GM12801 (cell line): ENCODE results near the gene FGF2.

Experiments used
- TF ChIP-seq, protein P1 (sequence below): IDR thresholded peaks from one replicate; pipeline ENCODE4 v1.5.1; 2011; ENCODE audit warnings: control low read depth; ENCODE audit not compliant: insufficient read length; ENCODE audit errors: extremely low read depth

FGF2 gene

DNA sequence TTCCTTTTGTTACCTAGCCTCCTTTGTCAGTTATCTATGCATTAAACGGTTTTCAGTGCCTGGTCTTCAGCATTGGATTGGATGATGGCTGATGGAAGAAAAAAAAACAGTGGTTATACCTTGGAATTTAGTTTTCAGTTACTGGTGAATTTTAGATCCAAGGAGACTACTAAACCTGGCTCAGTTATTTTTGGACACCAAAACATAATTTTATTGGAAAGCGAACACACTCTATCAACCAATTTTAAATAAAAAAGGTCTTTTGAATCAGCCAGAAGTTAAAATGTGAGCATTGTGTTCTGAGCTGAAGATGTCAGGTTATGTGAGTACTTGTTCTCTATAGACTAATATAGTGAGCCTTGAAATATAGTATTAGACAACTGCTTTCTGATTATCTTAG lies 32.1 kb downstream of the FGF2 start:
- TF ChIP-seq, protein P1, sequence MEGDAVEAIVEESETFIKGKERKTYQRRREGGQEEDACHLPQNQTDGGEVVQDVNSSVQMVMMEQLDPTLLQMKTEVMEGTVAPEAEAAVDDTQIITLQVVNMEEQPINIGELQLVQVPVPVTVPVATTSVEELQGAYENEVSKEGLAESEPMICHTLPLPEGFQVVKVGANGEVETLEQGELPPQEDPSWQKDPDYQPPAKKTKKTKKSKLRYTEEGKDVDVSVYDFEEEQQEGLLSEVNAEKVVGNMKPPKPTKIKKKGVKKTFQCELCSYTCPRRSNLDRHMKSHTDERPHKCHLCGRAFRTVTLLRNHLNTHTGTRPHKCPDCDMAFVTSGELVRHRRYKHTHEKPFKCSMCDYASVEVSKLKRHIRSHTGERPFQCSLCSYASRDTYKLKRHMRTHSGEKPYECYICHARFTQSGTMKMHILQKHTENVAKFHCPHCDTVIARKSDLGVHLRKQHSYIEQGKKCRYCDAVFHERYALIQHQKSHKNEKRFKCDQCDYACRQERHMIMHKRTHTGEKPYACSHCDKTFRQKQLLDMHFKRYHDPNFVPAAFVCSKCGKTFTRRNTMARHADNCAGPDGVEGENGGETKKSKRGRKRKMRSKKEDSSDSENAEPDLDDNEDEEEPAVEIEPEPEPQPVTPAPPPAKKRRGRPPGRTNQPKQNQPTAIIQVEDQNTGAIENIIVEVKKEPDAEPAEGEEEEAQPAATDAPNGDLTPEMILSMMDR: no peak

DNA sequence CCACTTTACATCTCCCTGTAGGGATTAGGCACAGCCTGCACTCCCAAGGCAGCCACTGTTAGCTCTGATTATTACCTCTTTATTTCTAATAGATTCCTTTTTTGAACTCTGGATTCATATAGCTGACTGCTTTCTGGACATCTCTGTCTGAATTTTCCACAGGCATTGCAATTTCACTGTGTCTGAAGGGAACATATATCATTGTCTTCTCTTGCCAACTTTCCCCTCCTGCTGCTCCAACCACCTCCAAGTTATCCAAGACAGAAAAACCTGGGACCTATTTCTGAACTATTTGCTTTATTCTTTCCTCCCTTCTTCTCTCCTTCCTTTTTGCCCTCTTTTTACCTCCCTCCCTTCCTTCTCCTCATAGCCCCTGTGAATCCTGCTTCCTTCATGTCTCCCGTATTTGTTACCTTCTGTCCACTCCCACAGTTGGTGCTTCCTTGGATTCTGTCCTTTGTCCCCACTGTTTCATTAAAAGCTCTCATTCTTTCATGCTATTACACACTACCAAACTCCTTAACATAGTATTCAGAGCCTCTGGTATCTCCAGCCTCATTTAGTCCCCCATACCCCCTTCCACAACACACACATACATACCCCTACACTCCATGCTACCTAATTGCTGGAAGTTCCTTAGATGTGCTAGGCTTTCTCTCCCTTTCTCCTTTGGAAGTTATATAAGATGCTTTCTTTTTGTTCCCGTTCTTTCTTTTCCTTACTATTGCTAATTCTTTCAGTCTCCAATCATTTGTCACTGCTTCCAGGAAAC lies 34.7 kb downstream of the FGF2 start:
- TF ChIP-seq, protein P1: no peak

DNA sequence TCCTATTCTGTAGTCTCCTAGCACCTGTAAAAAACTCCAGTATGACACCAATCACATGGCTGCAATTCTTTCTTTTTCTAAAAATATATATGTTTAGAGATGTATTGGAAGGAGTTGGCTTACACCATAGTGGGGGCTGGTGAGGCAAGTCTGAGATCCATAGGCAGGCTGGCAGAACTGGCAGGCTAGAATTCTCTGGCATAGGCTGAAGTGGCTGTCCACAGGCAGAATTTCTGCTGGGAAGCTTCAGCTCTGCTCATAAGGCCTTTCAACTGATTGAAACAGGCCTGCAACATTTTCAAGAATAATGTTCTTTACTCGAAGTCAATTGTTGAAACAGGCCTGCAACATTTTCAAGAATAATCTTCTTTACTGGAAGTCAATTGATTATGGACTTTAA lies 37.0 kb downstream of the FGF2 start:
- TF ChIP-seq, protein P1: no peak

DNA sequence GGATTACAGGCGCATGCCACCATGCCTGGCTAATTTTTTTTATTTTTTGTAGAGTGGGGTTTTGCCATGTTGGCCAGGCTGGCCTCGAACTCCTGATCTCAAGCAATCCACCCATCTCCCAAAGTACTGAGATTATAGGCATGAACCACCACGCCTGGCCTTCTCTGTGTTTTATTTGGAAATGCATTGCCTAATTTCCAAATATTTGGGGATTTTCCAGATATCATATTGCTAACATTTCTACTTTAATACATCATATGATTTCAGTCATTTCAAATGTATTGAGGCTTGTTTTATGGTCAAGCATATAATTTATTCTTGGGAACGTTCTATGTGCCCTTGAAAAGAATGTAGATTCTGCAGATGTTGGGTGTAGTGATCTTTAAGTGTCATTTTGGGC lies 38.8 kb downstream of the FGF2 start:
- TF ChIP-seq, protein P1: no peak

DNA sequence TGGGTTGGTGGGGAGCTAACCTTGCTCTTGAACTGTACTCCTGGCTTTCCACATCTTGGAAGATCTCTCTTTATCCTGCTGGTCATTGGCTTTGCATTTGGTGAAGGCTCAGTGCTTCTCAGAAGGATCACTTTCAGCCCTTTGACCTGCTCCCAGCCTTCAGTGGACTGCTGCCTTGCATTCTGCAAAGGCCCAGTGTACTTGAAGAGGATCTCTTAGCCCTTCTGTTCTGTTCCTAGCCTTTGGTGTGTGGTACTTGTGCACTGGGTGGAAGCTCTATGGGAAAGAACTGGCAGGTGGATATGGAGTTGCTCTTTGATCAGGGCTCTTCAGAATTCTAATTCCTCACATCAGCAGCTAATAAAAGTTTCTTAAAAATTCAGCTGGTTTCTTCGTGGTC lies 46.5 kb downstream of the FGF2 start:
- TF ChIP-seq, protein P1: no peak

DNA sequence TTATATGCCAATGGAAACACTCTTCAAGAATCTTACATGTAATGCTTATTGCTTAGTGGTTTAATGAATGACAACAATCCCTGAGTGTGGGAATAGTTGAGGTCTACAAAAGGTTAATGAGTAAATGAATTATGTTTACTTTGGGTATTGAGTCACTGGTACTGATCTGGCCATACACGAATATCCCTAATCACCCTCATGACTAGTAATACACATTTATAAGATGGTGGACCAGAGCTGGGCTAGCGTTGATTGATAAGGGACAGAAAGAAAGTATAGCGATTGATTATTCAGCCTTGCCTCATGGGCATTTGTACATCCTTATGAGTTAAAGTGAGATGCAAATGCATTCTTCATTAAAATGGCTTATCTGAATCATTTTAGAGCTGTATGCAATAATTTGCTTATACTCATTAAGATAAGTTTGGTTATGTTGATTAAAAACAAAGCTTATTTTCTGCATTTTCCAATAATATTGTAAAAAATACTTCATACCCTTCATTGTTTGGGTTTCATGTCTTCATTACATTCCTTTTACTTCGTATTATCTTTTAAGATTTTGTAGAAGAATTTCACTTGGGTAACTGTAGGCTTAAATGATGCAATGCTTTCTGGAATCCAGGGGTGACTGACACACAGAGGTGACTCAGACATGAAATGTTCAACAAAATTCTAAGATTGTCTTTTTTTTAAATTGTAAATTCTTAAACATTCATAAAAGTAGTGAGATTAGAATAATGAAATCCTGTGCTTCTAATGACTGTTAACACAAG lies 47.4 kb downstream of the FGF2 start:
- TF ChIP-seq, protein P1: no peak

DNA sequence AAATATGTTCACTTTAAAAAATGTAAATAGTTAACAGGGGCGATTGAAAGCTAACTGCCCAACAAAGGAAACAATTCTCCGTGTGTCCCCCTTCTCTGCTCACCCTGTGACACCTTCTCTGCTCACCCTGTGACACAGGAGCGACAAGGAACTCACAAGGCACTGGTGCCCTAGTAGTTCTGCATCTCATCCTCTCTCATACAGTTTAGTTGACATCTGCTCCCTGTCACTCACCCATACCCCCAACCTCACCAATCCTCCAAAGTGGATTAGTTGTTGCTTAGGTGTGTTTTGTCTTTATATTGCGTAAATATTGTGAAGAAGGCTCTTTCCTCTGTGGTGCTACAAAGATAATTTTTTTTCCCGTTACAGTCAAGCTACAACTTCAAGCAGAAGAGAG lies 49.3 kb downstream of the FGF2 start:
- TF ChIP-seq, protein P1: no peak
